Embryonic facial prominence (tissue), 1 donor: ENCODE results near the gene MPG.
"Not testable (repeated sequence)": the region's sequence is repeated elsewhere in the genome, so short reads cannot be mapped to it uniquely, and the experiment has no call there.

Source experiments
- DNase-seq: peaks from one replicate; pipeline ENCODE4 v3.0.0-alpha.2; 2016; ENCODE audit errors: extremely low spot score

Gene MPG

GRCh38 chr16:77807-78443, at the start of gene MPG:
Gene MPG (plus strand): TSS chr16:78225. CDS start chr16:78310, 85 bp downstream.
- DNase-seq: no peak

GRCh38 chr16:30627-31026, 47.4 kb upstream of the MPG start:
- DNase-seq: not testable (repeated sequence)

- DNase-seq: not testable (repeated sequence)
Observed at GRCh38 chr16:33154-33876, 44.7 kb upstream of the MPG start.

GRCh38 chr16:33877-34647, 44.0 kb upstream of the MPG start:
- DNase-seq: no peak

GRCh38 chr16:34648-34987, 43.4 kb upstream of the MPG start:
- no peak for DNase-seq

- no peak for DNase-seq
Observed at GRCh38 chr16:35011-35677, 42.9 kb upstream of the MPG start.

- no peak for DNase-seq
Observed at GRCh38 chr16:35678-36305, 42.2 kb upstream of the MPG start.

GRCh38 chr16:36336-36984, 41.6 kb upstream of the MPG start:
- DNase-seq: no peak

- no peak for DNase-seq
Observed at GRCh38 chr16:37511-37910, 40.5 kb upstream of the MPG start.

- not testable (repeated sequence) for DNase-seq
Observed at GRCh38 chr16:38206-38605, 39.8 kb upstream of the MPG start.

GRCh38 chr16:38941-39892, 38.8 kb upstream of the MPG start:
- DNase-seq: no peak

GRCh38 chr16:41439-42068, 36.5 kb upstream of the MPG start:
- DNase-seq: no peak

- DNase-seq: no peak
Observed at GRCh38 chr16:42069-42457, 36.0 kb upstream of the MPG start.

GRCh38 chr16:42691-43090, 35.3 kb upstream of the MPG start:
- DNase-seq: no peak

- DNase-seq: no peak
Observed at GRCh38 chr16:43294-43693, 34.7 kb upstream of the MPG start.

GRCh38 chr16:44655-45054, 33.4 kb upstream of the MPG start:
- DNase-seq: no peak

GRCh38 chr16:45454-45853, 32.6 kb upstream of the MPG start:
- DNase-seq: no peak

- DNase-seq: not testable (repeated sequence)
Observed at GRCh38 chr16:46510-46909, 31.5 kb upstream of the MPG start.

GRCh38 chr16:47234-47633, 30.8 kb upstream of the MPG start:
- no peak for DNase-seq
